Erythroblast (primary cell): ENCODE data around the gene SOX18.

Experiments
- DNase-seq, 2 experiments: peaks; one replicate each; lab custom pipeline; 2025; lab: John Stamatoyannopoulos, UW
- GATA1 ChIP-seq: IDR thresholded peaks from 2 replicates; pipeline ENCODE4 v1.6.1; 2011; ENCODE audit warnings: low read depth, mild to moderate bottlenecking, control low read depth, low read length, moderate library complexity
- POLR2A ChIP-seq: IDR thresholded peaks from 2 replicates; pipeline ENCODE4 v1.6.1; 2011; ENCODE audit warnings: mild to moderate bottlenecking, low read length

SOX18 gene

GRCh38 chr20:64056889-64057627 is 7.6 kb upstream of the SOX18 start:
- TF ChIP-seq POLR2A = no peak
- TF ChIP-seq GATA1 = no peak
- no peak for DNase-seq

GRCh38 chr20:64056639-64056888 is 7.1 kb upstream of the SOX18 start:
- TF ChIP-seq GATA1 (no peak), POLR2A (no peak)
- DNase-seq = no peak

GRCh38 chr20:64055893-64056638 is 6.6 kb upstream of the SOX18 start:
- no peak for DNase-seq
- no peak for TF ChIP-seq POLR2A
- no peak for TF ChIP-seq GATA1

- no peak for TF ChIP-seq POLR2A
- TF ChIP-seq GATA1 = no peak
Measured at GRCh38 chr20:64055396-64055892, 6.0 kb upstream of the SOX18 start.

DNA sequence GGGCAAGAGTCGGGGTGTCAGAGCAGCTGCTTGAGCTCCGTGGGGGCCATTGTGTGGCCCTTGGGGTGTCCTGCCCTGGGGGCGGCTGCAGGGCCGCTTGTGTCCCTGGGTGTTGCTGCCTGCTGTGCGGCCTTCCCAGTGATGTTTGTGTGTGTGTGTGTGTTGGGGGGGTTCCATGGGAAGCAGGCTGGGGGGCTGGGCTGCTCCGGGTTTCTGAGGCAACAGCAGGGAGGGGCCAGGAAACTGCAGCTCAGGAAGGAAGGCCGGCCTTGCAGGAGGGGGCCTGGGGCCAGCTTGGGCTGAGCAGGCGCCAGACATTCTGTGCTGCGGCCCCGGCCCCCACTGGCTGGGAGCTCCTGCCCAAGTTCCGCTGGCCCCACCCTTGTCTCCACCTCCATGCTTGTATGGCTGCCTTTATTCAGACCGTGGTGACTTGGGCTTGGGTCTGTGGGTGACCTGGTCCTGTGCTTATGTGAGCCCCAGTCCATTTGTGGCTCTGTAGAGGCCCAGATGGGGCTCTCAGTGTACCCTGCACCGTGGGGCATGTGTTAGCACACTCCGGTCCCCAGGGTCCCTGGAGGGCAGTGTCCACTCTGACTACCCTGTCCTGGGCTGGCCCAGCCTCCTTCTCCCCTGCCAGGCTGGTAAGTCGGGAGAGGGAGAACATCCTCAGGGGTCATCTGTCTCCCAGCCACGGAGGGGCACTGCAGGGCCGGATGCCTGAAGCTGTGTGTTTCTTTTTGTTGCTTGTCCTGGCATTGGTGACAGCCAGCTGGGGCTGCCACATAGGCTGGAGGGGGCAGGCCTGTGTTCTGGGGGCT is 4.6 kb upstream of the SOX18 start:
- no peak for TF ChIP-seq GATA1
- peak in 1 of 2 experiments; percentile 28 for DNase-seq

More at GRCh38 chr20:64055396-64055892, 6.0 kb upstream of the SOX18 start:
- DNase-seq = no peak

DNA sequence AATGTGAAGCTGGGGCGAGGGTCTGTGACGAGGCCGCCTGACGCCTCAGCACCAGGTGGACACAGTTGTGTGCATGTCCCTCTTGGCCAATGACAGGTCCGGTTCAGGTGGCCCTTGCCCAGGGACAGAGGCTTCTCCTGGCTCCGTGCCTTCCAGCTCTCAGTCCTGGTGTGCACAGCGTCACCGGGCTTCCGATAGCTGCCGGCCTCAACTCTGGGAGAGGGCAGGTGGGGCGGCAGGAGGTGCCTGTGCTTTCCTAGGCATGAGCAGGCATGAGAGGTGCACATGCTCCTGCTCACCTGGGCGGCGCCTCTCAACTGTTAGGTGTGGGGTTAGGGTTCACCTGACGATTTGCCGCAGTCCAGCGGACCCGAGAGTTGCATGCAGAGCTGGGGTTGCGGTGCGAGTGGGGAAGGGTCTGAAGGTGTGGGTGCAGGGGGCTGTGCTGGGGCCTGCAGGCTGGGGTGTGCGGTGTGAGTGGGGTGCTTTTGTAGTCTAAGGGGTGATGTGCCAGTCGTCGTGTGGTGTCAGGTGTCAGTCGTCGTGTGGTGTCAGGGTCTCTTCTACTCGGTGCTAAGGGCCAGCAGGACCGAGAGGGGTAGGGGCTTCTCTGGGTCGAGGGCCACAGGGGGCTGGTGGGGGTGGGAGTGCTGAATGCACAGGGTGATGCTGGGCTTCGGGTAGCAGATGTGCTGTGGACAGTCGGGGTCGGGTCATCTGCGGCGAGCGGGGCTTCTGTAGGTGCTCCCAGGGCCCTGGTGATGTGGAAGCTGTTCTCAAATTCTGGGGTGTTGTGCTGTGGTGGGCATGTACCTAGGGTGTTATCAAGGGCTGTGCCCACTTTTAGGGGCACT is 3.8 kb upstream of the SOX18 start:
- DNase-seq = no peak
- TF ChIP-seq POLR2A (no peak), GATA1 (no peak)

- DNase-seq = no peak
Measured at GRCh38 chr20:64052326-64052722, 2.9 kb upstream of the SOX18 start.

GRCh38 chr20:64051561-64052325 is 2.3 kb upstream of the SOX18 start:
- DNase-seq = no peak
- no peak for TF ChIP-seq POLR2A
- no peak for TF ChIP-seq GATA1

More at GRCh38 chr20:64052326-64052722, 2.9 kb upstream of the SOX18 start:
- no peak for TF ChIP-seq GATA1
- no peak for TF ChIP-seq POLR2A

GRCh38 chr20:64051033-64051452 is 1.6 kb upstream of the SOX18 start:
- TF ChIP-seq POLR2A (no peak), GATA1 (no peak)
- DNase-seq = no peak

DNA sequence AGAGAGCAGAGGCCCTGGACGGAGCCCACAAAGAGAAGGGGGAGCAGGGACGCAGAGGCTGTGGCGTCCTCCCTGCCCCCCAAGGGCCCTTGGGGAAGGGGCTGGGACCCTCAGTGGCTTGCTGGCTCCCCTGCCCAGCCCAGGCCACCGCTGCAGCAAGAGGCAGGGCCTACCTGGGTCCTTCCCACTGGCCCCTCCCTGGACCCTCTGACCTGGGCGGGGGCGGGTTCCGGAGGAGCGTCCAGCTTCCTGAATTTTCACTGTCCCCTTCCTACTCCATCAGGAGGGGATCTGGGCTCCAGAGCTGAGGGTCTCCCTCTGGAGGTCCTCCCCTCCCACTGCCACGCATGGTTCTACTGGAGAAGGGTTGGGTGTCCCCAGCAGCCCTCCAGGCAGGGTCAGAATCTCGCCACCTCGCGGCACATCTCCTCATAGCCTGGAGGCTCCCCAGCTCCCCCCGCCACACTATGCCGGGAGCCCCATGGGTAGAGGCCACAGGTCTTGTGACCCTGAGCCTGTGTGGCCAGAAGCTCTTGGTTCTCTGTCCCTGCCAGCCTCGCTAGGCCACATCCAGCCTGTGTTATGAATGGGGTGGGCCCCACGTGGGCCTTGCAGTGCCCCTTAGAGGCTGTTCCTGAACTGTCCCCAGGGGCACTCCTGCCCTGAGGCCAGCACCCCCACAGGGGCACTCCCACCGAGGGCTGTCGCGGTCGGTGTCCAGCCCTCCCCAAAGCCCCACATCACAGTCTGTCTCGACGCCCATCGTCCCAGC is 1.0 kb upstream of the SOX18 start:
- TF ChIP-seq GATA1 (no peak), POLR2A (no peak)

GRCh38 chr20:64049878-64050260 is 430 bp upstream of the SOX18 start:
- TF ChIP-seq GATA1 = no peak
- TF ChIP-seq POLR2A = no peak
- DNase-seq = no peak

More for the DNA sequence above, 1.0 kb upstream of the SOX18 start:
- no peak for DNase-seq
